Mesenchymal stem cell (in vitro differentiated cells and primary cell): ENCODE results near the gene TECPR1.

ENCODE experiments used
- DNase-seq: peaks from one replicate; pipeline ENCODE4 v3.0.0-alpha.2; 2013
- H2AFZ ChIP-seq: one replicate; pipeline ENCODE4 v1.6.1; 2013; ENCODE audit warnings: low read depth, mild to moderate bottlenecking, control low read depth, inconsistent platforms, low read length, moderate library complexity
- H2AK5ac ChIP-seq: 2 replicates; pipeline ENCODE4 v1.6.1; 2013; ENCODE audit warnings: low read length, moderate library complexity, mild to moderate bottlenecking, inconsistent platforms; ENCODE audit not compliant: severe bottlenecking
- H2BK120ac ChIP-seq: one replicate; pipeline ENCODE4 v1.6.1; 2013; ENCODE audit warnings: low read depth, mild to moderate bottlenecking, inconsistent platforms, low read length, moderate library complexity
- H2BK12ac ChIP-seq, 2 experiments: one replicate each; pipeline ENCODE4 v1.6.1; 2013; ENCODE audit warnings: inconsistent platforms in 2 of 2, low read length in 2 of 2, mild to moderate bottlenecking in 2 of 2, moderate library complexity in 2 of 2, control low read depth in 1 of 2
- H2BK15ac ChIP-seq: one replicate; pipeline ENCODE4 v1.6.1; 2013; ENCODE audit warnings: mild to moderate bottlenecking, low read depth, inconsistent platforms; ENCODE audit not compliant: poor library complexity, severe bottlenecking
- H2BK5ac ChIP-seq: 2 replicates; pipeline ENCODE4 v1.6.1; 2013; ENCODE audit warnings: low read depth, mild to moderate bottlenecking, low read length, control low read depth, inconsistent platforms; ENCODE audit not compliant: poor library complexity, severe bottlenecking
- H3K14ac ChIP-seq, 2 experiments: one replicate each; pipeline ENCODE4 v1.6.1; 2013; ENCODE audit warnings: inconsistent platforms in 2 of 2, low read length in 2 of 2, control low read depth in 1 of 2, mild to moderate bottlenecking in 1 of 2, moderate library complexity in 1 of 2
- H3K18ac ChIP-seq, 2 experiments: one replicate each; pipeline ENCODE4 v1.6.1; 2013; ENCODE audit warnings: inconsistent platforms in 2 of 2, low read length in 2 of 2, control low read depth in 1 of 2, low read depth in 1 of 2, mild to moderate bottlenecking in 1 of 2
- H3K23ac ChIP-seq, 2 experiments: one replicate each; pipeline ENCODE4 v1.6.1; 2013; ENCODE audit warnings: inconsistent platforms in 2 of 2, low read length in 2 of 2, mild to moderate bottlenecking in 2 of 2, moderate library complexity in 2 of 2, control low read depth in 1 of 2
- H3K27ac ChIP-seq: 2 replicates; pipeline ENCODE4 v1.5.1; 2013; ENCODE audit warnings: mild to moderate bottlenecking, moderate library complexity, low read length, control low read depth, inconsistent platforms; ENCODE audit not compliant: poor library complexity, severe bottlenecking
- H3K27me3 ChIP-seq, 2 experiments: 2 replicates each; pipeline versions ENCODE4 v1.6.1 to v1.7.0; 2013; ENCODE audit warnings: low read length in 2 of 2, mild to moderate bottlenecking in 2 of 2, moderate library complexity in 2 of 2, control low read depth in 1 of 2, inconsistent platforms in 1 of 2; ENCODE audit not compliant: control insufficient read depth in 1 of 2, insufficient read depth in 1 of 2
- H3K36me3 ChIP-seq, 2 experiments: 2 replicates each; pipeline versions ENCODE4 v1.6.1 to v1.7.0; 2013; ENCODE audit warnings: low read length in 2 of 2, control low read depth in 1 of 2, inconsistent platforms in 1 of 2, low read depth in 1 of 2, mild to moderate bottlenecking in 1 of 2; ENCODE audit not compliant: insufficient read depth in 2 of 2, control insufficient read depth in 1 of 2
- H3K4ac ChIP-seq, 2 experiments: one replicate each; pipeline ENCODE4 v1.6.1; 2013; ENCODE audit warnings: inconsistent platforms in 2 of 2, low read length in 2 of 2, mild to moderate bottlenecking in 2 of 2, moderate library complexity in 2 of 2, control low read depth in 1 of 2, low read depth in 1 of 2
- H3K4me1 ChIP-seq: 2 replicates; pipeline ENCODE4 v1.6.1; 2013; ENCODE audit warnings: low read depth, low read length, control low read depth; ENCODE audit not compliant: control insufficient read depth, insufficient read depth
- H3K4me2 ChIP-seq: 2 replicates; pipeline ENCODE4 v1.6.1; 2013; ENCODE audit warnings: low read length, mild to moderate bottlenecking, inconsistent platforms; ENCODE audit not compliant: poor library complexity, severe bottlenecking
- H3K4me3 ChIP-seq, 2 experiments: 2 replicates each; pipeline versions ENCODE4 v1.5.1 to v1.7.0; 2013; ENCODE audit warnings: low read length in 2 of 2, mild to moderate bottlenecking in 2 of 2, control low read depth in 1 of 2, low read depth in 1 of 2; ENCODE audit not compliant: insufficient read depth in 1 of 2
- H3K79me1 ChIP-seq: replicated peaks from 2 replicates; pipeline ENCODE4 v1.6.1; 2013; ENCODE audit warnings: mild to moderate bottlenecking, control low read depth, low read length, inconsistent platforms; ENCODE audit not compliant: poor library complexity, severe bottlenecking
- H3K9ac ChIP-seq: 2 replicates; pipeline ENCODE4 v1.7.0; 2013; ENCODE audit warnings: mild to moderate bottlenecking, low read length, moderate library complexity
- H3K9me3 ChIP-seq: 2 replicates; pipeline ENCODE4 v1.7.0; 2013; ENCODE audit warnings: mild to moderate bottlenecking, low read length; ENCODE audit not compliant: control insufficient read depth
- H4K8ac ChIP-seq: one replicate; pipeline ENCODE4 v1.6.1; 2013; ENCODE audit warnings: inconsistent platforms, mild to moderate bottlenecking, low read length, moderate library complexity
- H4K91ac ChIP-seq: one replicate; pipeline ENCODE4 v1.6.1; 2013; ENCODE audit warnings: mild to moderate bottlenecking, low read length, inconsistent platforms
- WGBS: methylation state at CpG from one replicate; pipeline ENCODE4 v1.1.7; 2013; ENCODE audit warnings: mixed read lengths; 5-methylcytosine and 5-hydroxymethylcytosine counted together

TECPR1 gene

GRCh38 chr7:98187138-98187502 is 64.9 kb downstream of the TECPR1 start:
- H3K18ac ChIP-seq = no peak overlapping the region
- H3K79me1 ChIP-seq = peaks cover 3% of the 10 kb centered on the region
- H3K23ac ChIP-seq = no peak overlapping the region
- no peak overlapping the region for H2BK12ac ChIP-seq
- no peak overlapping the region for H3K4ac ChIP-seq
- H2BK120ac ChIP-seq = no peak overlapping the region
- H3K14ac ChIP-seq = no peak overlapping the region
- H3K4me3 ChIP-seq = peak overlapping the region in 1 of 2 experiments; percentile 64
- H2BK15ac ChIP-seq = no peak overlapping the region
- no peak overlapping the region for H4K91ac ChIP-seq
- H2AFZ ChIP-seq = no peak overlapping the region
- H3K4me2 ChIP-seq = no peak overlapping the region
- H3K27me3 ChIP-seq = no peaks in the 10 kb centered on the region
- no peaks in the 10 kb centered on the region for H3K4me1 ChIP-seq
- H2AK5ac ChIP-seq = no peak overlapping the region
- no peak overlapping the region for H3K27ac ChIP-seq
- peaks cover 13 to 21% of the 10 kb centered on the region in 2 experiments for H3K36me3 ChIP-seq
- 60% methylated on average over 1 of the region's 1 CpG for WGBS
- H3K9me3 ChIP-seq = no peaks in the 10 kb centered on the region
- H4K8ac ChIP-seq = no peak overlapping the region
- DNase-seq = no peak
- H2BK5ac ChIP-seq = no peak overlapping the region
- H3K9ac ChIP-seq = peak overlapping the region; percentile 86

- Histone ChIP-seq H3K9me3 (no peaks in the 10 kb centered on the region), H3K23ac (no peak overlapping the region), H4K8ac (no peak overlapping the region), H3K27ac (no peak overlapping the region), H3K4me3 (peak overlapping the region in 1 of 2 experiments; percentile 64), H3K4me1 (no peaks in the 10 kb centered on the region), H3K14ac (no peak overlapping the region), H3K36me3 (peaks cover 8 to 15% of the 10 kb centered on the region in 2 experiments), H2BK12ac (no peak overlapping the region), H2AK5ac (no peak overlapping the region), H3K4ac (no peak overlapping the region), H2BK15ac (no peak overlapping the region), H2AFZ (no peak overlapping the region), H3K18ac (no peak overlapping the region), H2BK120ac (no peak overlapping the region), H3K27me3 (no peaks in the 10 kb centered on the region), H4K91ac (no peak overlapping the region), H3K9ac (peak overlapping the region; percentile 86), H3K79me1 (peaks cover 3% of the 10 kb centered on the region), H3K4me2 (no peak overlapping the region), H2BK5ac (no peak overlapping the region)
- 78% methylated on average over 5 of the region's 9 CpGs for whole genome bisulfite sequencing
- DNase-seq = no peak
Observed at GRCh38 chr7:98186452-98187137, 65.4 kb downstream of the TECPR1 start.

DNA sequence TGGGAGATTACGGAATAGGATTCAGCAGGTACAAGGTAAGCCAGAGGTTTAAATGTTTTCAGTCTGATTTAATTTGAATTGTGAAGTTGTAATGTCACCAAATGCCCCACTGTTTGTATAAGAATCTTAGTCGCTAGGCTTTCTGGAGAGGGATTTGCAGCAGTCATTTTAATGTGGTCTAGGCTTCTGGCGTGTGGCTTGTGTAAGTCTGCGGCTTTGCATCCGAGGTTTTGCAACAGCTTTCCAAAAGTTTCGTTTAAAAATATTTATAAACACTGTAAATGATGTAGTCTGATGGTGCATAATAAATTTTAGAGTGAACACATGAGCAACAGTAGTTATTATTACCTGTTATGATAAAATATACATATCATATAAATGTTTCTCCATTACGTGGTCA is 66.9 kb downstream of the TECPR1 start:
- H3K27me3 ChIP-seq = no peaks in the 10 kb centered on the region
- H2AK5ac ChIP-seq = no peak overlapping the region
- H3K9ac ChIP-seq = peak overlapping the region; percentile 86
- no peak overlapping the region for H2BK5ac ChIP-seq
- peaks cover 5 to 9% of the 10 kb centered on the region in 2 experiments for H3K36me3 ChIP-seq
- H2AFZ ChIP-seq = no peak overlapping the region
- no peak overlapping the region for H3K18ac ChIP-seq
- H3K23ac ChIP-seq = no peak overlapping the region
- H3K4me1 ChIP-seq = no peaks in the 10 kb centered on the region
- no peak overlapping the region for H3K4me3 ChIP-seq
- H3K4me2 ChIP-seq = no peak overlapping the region
- no peak overlapping the region for H3K27ac ChIP-seq
- peak; percentile 4 for DNase-seq
- H3K4ac ChIP-seq = no peak overlapping the region
- no peak overlapping the region for H3K14ac ChIP-seq
- 93% methylated on average over 5 of the region's 7 CpGs for WGBS
- no peak overlapping the region for H4K8ac ChIP-seq
- no peak overlapping the region for H2BK12ac ChIP-seq
- H4K91ac ChIP-seq = no peak overlapping the region
- no peaks in the 10 kb centered on the region for H3K9me3 ChIP-seq
- no peak overlapping the region for H2BK15ac ChIP-seq
- H2BK120ac ChIP-seq = no peak overlapping the region
- peaks cover 6% of the 10 kb centered on the region for H3K79me1 ChIP-seq

GRCh38 chr7:98180751-98181150 is 71.3 kb downstream of the TECPR1 start:
- WGBS = 96% methylated on average over 8 of the region's 8 CpGs
- Histone ChIP-seq H4K91ac (no peak overlapping the region), H3K14ac (no peak overlapping the region), H2AFZ (no peak overlapping the region), H3K4me1 (no peaks in the 10 kb centered on the region), H3K4ac (no peak overlapping the region), H2BK5ac (no peak overlapping the region), H3K79me1 (peaks cover 5% of the 10 kb centered on the region), H3K4me3 (no peak overlapping the region), H2BK15ac (no peak overlapping the region), H3K23ac (no peak overlapping the region), H4K8ac (no peak overlapping the region), H3K18ac (no peak overlapping the region), H3K9ac (no peak overlapping the region), H3K27ac (no peak overlapping the region), H2BK120ac (no peak overlapping the region), H3K9me3 (no peaks in the 10 kb centered on the region), H2AK5ac (no peak overlapping the region), H3K27me3 (no peaks in the 10 kb centered on the region), H2BK12ac (no peak overlapping the region), H3K4me2 (no peak overlapping the region), H3K36me3 (peaks cover 10% of the 10 kb centered on the region in 2 experiments)
- DNase-seq = no peak
